Activated CD4-positive, alpha-beta T cell treated with anti-CD3 and anti-CD28 coated beads for 36 hours (primary cell): ENCODE results near the gene ARL11. TPM values are rescaled to one million over a fixed set of nuclear protein-coding genes. Genes with fewer than 3 reads are reported as not detected.
"Not testable (repeated sequence)": the region's sequence is repeated elsewhere in the genome, so short reads cannot be mapped to it uniquely, and the experiment has no call there.

Source experiments
- ATAC-seq: fragments of 200-7000 bp; cut with Tn5 transposase; one replicate; pipeline ENCODE4 v1.10.0; 2021; ENCODE audit warnings: mild to moderate bottlenecking, moderate library complexity
- CTCF ChIA-PET: fragments of 350-600 bp; sonication (Branson Sonifier 250); formaldehyde crosslinking; loops from one replicate; lab custom pipeline; 2021; ENCODE audit warnings: antibody characterized with exemption; lab: Charles Lee
- POLR2A ChIA-PET: fragments of 350-600 bp; sonication (Branson Sonifier 250); formaldehyde crosslinking; loops from one replicate; lab custom pipeline; 2021; ENCODE audit warnings: antibody characterized with exemption, inconsistent platforms; lab: Charles Lee
- DNase-seq: peaks from one replicate; pipeline ENCODE4 v3.0.0-alpha.2; 2020
- H3K27ac Mint-ChIP-seq: one replicate; pipeline ENCODE4 v1.8.0; 2021; ENCODE audit warnings: mixed read lengths
- H3K27me3 Mint-ChIP-seq: one replicate; pipeline ENCODE4 v1.8.0; 2021; ENCODE audit warnings: mixed read lengths
- H3K36me3 Mint-ChIP-seq: one replicate; pipeline ENCODE4 v1.8.0; 2021; ENCODE audit warnings: low read depth, mixed read lengths
- H3K4me1 Mint-ChIP-seq: one replicate; pipeline ENCODE4 v1.8.0; 2021; ENCODE audit warnings: mixed read lengths
- H3K4me3 Mint-ChIP-seq: one replicate; pipeline ENCODE4 v1.8.0; 2021; ENCODE audit warnings: mild to moderate bottlenecking, moderate library complexity, mixed read lengths
- H3K9me3 Mint-ChIP-seq: one replicate; pipeline ENCODE4 v1.8.0; 2021; ENCODE audit warnings: low read depth, mixed read lengths
- intact Hi-C, 2 experiments: fragments of 100-400 bp; cut with DNase I in 1 of 2; cut with micrococcal nuclease in 1 of 2; formaldehyde crosslinking; loops; one replicate each; pipeline versions ENCODE4 v1.14.2 to v1.15.1; 2022 to 2024; cut with DNase I, micrococcal nuclease
- total RNA-seq, 2 experiments: library from RNA; stranded (reverse); gene quantifications; one replicate each; pipeline ENCODE4 v1.2.3, GENCODE V29; 2021

Gene ARL11
- total RNA-seq, 2 experiments from 2014 or later = 0.72 to 0.85 TPM

GRCh38 chr13:49612042-49612441, 16.3 kb upstream of the ARL11 start:
- POLR2A ChIA-PET, intact Hi-C loops, H3K36me3 Mint-ChIP-seq, ATAC-seq, H3K27ac Mint-ChIP-seq, DNase-seq, H3K4me1 Mint-ChIP-seq, H3K27me3 Mint-ChIP-seq, H3K4me3 Mint-ChIP-seq, H3K9me3 Mint-ChIP-seq: not testable (repeated sequence)
- CTCF ChIA-PET = interaction anchor here (0.7 to 1.1 kb wide), 2 partner anchors 181 to 311 kb away, joined by 3 read pairs; no protein-coding TSS in a partner anchor

- Mint-ChIP-seq H3K27me3 (peaks cover 4% of the 10 kb centered on the region), H3K36me3 (no peaks in the 10 kb centered on the region), H3K4me1 (peaks cover 3% of the 10 kb centered on the region), H3K27ac (no peak overlapping the region), H3K9me3 (peaks cover 2% of the 10 kb centered on the region), H3K4me3 (no peak overlapping the region)
- intact Hi-C loops = no loop called here
- no peak for DNase-seq
- ChIA-PET POLR2A (no interaction called here), CTCF (interaction anchor here (0.9 to 1.0 kb wide), 2 partner anchors 9 to 14 kb away, joined by 3 read pairs; no protein-coding TSS in a partner anchor)
- no peak for ATAC-seq
Observed at GRCh38 chr13:49615836-49616675, 12.3 kb upstream of the ARL11 start.

GRCh38 chr13:49616676-49617065, 11.6 kb upstream of the ARL11 start:
- Mint-ChIP-seq H3K27me3 (peaks cover 6% of the 10 kb centered on the region), H3K4me1 (peaks cover 3% of the 10 kb centered on the region), H3K27ac (no peak overlapping the region), H3K4me3 (no peak overlapping the region), H3K36me3 (no peaks in the 10 kb centered on the region), H3K9me3 (no peaks in the 10 kb centered on the region)
- ATAC-seq = no peak
- ChIA-PET POLR2A (no interaction called here), CTCF (no interaction called here)
- intact Hi-C loops = no loop called here
- no peak for DNase-seq

- H3K27ac Mint-ChIP-seq = no peak overlapping the region
- intact Hi-C loops = no loop called here
- ChIA-PET CTCF (interaction anchor here (0.7 kb wide), 1 partner anchor 311 kb away, joined by 3 read pairs; no protein-coding TSS in a partner anchor), POLR2A (no interaction called here)
- peak overlapping the region; percentile 49 for H3K4me3 Mint-ChIP-seq
- H3K9me3 Mint-ChIP-seq = no peaks in the 10 kb centered on the region
- H3K27me3 Mint-ChIP-seq = peaks cover 5% of the 10 kb centered on the region
- peaks cover 3% of the 10 kb centered on the region for H3K4me1 Mint-ChIP-seq
- H3K36me3 Mint-ChIP-seq = no peaks in the 10 kb centered on the region
- DNase-seq = peak; percentile 39
- ATAC-seq = peak; percentile 42
Observed at GRCh38 chr13:49620170-49620621, 8.1 kb upstream of the ARL11 start.

- POLR2A ChIA-PET = no interaction called here
- no peak overlapping the region for H3K4me3 Mint-ChIP-seq
- CTCF ChIA-PET = no interaction called here
Observed at GRCh38 chr13:49622174-49622946, 5.9 kb upstream of the ARL11 start.

GRCh38 chr13:49624229-49624628, 4.1 kb upstream of the ARL11 start:
- POLR2A ChIA-PET = no interaction called here
- intact Hi-C loops = no loop called here
- peaks cover 13% of the 10 kb centered on the region for H3K4me1 Mint-ChIP-seq

More at GRCh38 chr13:49622174-49622946, 5.9 kb upstream of the ARL11 start:
- peaks cover 3% of the 10 kb centered on the region for H3K4me1 Mint-ChIP-seq
- H3K27me3 Mint-ChIP-seq = peaks cover 5% of the 10 kb centered on the region
- no peaks in the 10 kb centered on the region for H3K9me3 Mint-ChIP-seq
- intact Hi-C loops = no loop called here
- ATAC-seq = no peak
- DNase-seq = no peak
- H3K36me3 Mint-ChIP-seq = no peaks in the 10 kb centered on the region
- H3K27ac Mint-ChIP-seq = no peak overlapping the region

GRCh38 chr13:49625392-49626079, 2.8 kb upstream of the ARL11 start:
- Mint-ChIP-seq H3K36me3 (no peaks in the 10 kb centered on the region), H3K9me3 (no peaks in the 10 kb centered on the region), H3K4me1 (peaks cover 11% of the 10 kb centered on the region), H3K4me3 (no peak overlapping the region), H3K27ac (no peak overlapping the region), H3K27me3 (peaks cover 3% of the 10 kb centered on the region)
- ATAC-seq = no peak
- ChIA-PET POLR2A (no interaction called here), CTCF (interaction anchor here (0.6 to 1.0 kb wide), 3 partner anchors 211 to 386 kb away, joined by 3 read pairs; no protein-coding TSS in a partner anchor)
- no peak for DNase-seq
- intact Hi-C loops = no loop called here

More at GRCh38 chr13:49624229-49624628, 4.1 kb upstream of the ARL11 start:
- ATAC-seq (no peak), DNase-seq (no peak)
- Mint-ChIP-seq H3K4me3 (no peak overlapping the region), H3K27me3 (peaks cover 3% of the 10 kb centered on the region), H3K27ac (no peak overlapping the region), H3K36me3 (no peaks in the 10 kb centered on the region), H3K9me3 (no peaks in the 10 kb centered on the region)
- CTCF ChIA-PET = no interaction called here

GRCh38 chr13:49629196-49629938, 1.1 kb downstream of the ARL11 start:
- no peaks in the 10 kb centered on the region for H3K27me3 Mint-ChIP-seq
- H3K9me3 Mint-ChIP-seq = no peaks in the 10 kb centered on the region
- ATAC-seq (no peak), DNase-seq (no peak)
- H3K27ac Mint-ChIP-seq = no peak overlapping the region
- no peaks in the 10 kb centered on the region for H3K36me3 Mint-ChIP-seq
- H3K4me1 Mint-ChIP-seq = peaks cover 11% of the 10 kb centered on the region
- ChIA-PET CTCF (interaction anchor here (0.6 kb wide), 1 partner anchor 391 kb away, joined by 3 read pairs; no protein-coding TSS in a partner anchor), POLR2A (no interaction called here)
- peak overlapping the region; percentile 82 for H3K4me3 Mint-ChIP-seq
- intact Hi-C loops = no loop called here

- DNase-seq (no peak), ATAC-seq (no peak)
- peaks cover 16% of the 10 kb centered on the region for H3K4me1 Mint-ChIP-seq
- no peaks in the 10 kb centered on the region for H3K27me3 Mint-ChIP-seq
- no peaks in the 10 kb centered on the region for H3K9me3 Mint-ChIP-seq
- intact Hi-C loops = no loop called here
- no peaks in the 10 kb centered on the region for H3K36me3 Mint-ChIP-seq
- POLR2A ChIA-PET = no interaction called here
- CTCF ChIA-PET = interaction anchor here (0.6 kb wide), 1 partner anchor 390 kb away, joined by 3 read pairs; no protein-coding TSS in a partner anchor
- no peak overlapping the region for H3K4me3 Mint-ChIP-seq
- no peak overlapping the region for H3K27ac Mint-ChIP-seq
Observed at GRCh38 chr13:49629947-49630346, 1.6 kb downstream of the ARL11 start.

- Mint-ChIP-seq H3K27me3 (no peaks in the 10 kb centered on the region), H3K4me1 (peaks cover 22% of the 10 kb centered on the region), H3K36me3 (no peaks in the 10 kb centered on the region), H3K27ac (no peak overlapping the region), H3K4me3 (no peak overlapping the region), H3K9me3 (no peaks in the 10 kb centered on the region)
- ATAC-seq (no peak), DNase-seq (no peak)
- ChIA-PET CTCF (no interaction called here), POLR2A (no interaction called here)
- intact Hi-C loops = no loop called here
Observed at GRCh38 chr13:49630580-49630979, 2.3 kb downstream of the ARL11 start.
